H1 (cell line): Measurements from ENCODE around the gene EGFL6. TPM values are rescaled to one million over a fixed set of nuclear protein-coding genes. Genes with fewer than 3 reads are reported as not detected.

Experiments
- CBX5 ChIP-seq: fragments of 300-800, 300-1000 bp; sonication (generic); IDR thresholded peaks from 2 replicates; pipeline ENCODE4 v1.7.1; 2016; ENCODE audit warnings: antibody characterized with exemption, low read length, low read depth
- CHD7 ChIP-seq: fragments of 300-600 bp; sonication (generic); IDR thresholded peaks from 2 replicates; pipeline ENCODE4 v1.7.1; 2012; ENCODE audit warnings: low read length, moderate library complexity, mild to moderate bottlenecking, inconsistent platforms; ENCODE audit not compliant: insufficient replicate concordance
- JUND ChIP-seq: IDR thresholded peaks from 2 replicates; pipeline ENCODE4 v1.6.1; 2011; ENCODE audit warnings: mild to moderate bottlenecking, improper control_type of control experiment, low read length
- TEAD4 ChIP-seq: IDR thresholded peaks from 2 replicates; pipeline ENCODE4 v1.6.1; 2012; ENCODE audit warnings: low read depth, low read length, inconsistent platforms, mixed read lengths
- YY1 ChIP-seq: IDR thresholded peaks from 2 replicates; pipeline ENCODE4 v1.6.1; 2011; ENCODE audit warnings: low read depth, mild to moderate bottlenecking, low read length
- polyA plus RNA-seq, 7 experiments: library from polyadenylated mRNA; depleted of rRNA in 3 of 7; stranded (reverse) in 5 of 7; unstranded in 2 of 7; fragments of >200 nt in 5 of 7; fragments of 200-250 nt in 2 of 7; gene quantifications; 1 replicate in 5 of 7; 2 replicates in 1 of 7; 4 replicates in 1 of 7; pipeline versions ENCODE4 v1.2.1 to v1.2.3, GENCODE V29; 2011 to 2013; ENCODE audit warnings: missing spikeins in 2 of 7, mixed read lengths in 2 of 7
- total RNA-seq: library from RNA; stranded (reverse); fragmentation: NEBNext Ultra II Directional; extraction: Animal tissue kit (Norgen Biotek cat#: 25700); gene quantifications from 2 replicates; pipeline ENCODE4 v1.2.1, GENCODE V29; 2021

Gene EGFL6
- total and polyA plus RNA-seq, 2 of the 8 experiments (the other 6 are each of a cell fraction or from before 2014, with no cell fraction given): 0.93 to 1.1 TPM

DNA sequence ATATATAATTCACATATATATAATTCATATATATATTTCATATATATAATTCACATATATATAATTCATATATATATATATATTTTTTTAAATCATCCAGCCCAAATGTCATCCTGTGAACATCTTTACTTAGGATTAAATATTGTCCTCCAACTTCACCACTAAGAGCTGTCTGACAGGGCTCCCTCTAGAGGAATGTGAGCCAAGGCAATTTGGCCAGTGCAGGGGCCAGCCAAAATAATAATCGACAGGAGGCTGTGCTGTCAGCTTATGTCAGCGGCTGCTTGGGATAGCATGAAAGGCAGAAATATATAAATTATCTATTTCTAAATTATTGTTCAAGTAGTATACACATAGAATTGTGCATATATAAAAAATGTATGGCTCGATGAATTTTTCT, 29.5 kb downstream of the EGFL6 start (continued):
- TF ChIP-seq CHD7 (no peak), JUND (no peak), CBX5 (no peak), YY1 (no peak), TEAD4 (0 out of 2 replicates have a peak, but pooled peaks have one; percentile 35)
- TF ChIP-seq, all 59 proteins: peak for 3
